HL-60/S4 (cell line): ENCODE measurements around the gene RPL3.

Experiments
- in situ Hi-C: fragments of 300-500 bp; cut with MboI; formaldehyde crosslinking; loops from 2 replicates; pipeline ENCODE4 v1.14.3; 2022; ENCODE audit warnings: low sequenced_read_pairs

The RPL3 gene

DNA sequence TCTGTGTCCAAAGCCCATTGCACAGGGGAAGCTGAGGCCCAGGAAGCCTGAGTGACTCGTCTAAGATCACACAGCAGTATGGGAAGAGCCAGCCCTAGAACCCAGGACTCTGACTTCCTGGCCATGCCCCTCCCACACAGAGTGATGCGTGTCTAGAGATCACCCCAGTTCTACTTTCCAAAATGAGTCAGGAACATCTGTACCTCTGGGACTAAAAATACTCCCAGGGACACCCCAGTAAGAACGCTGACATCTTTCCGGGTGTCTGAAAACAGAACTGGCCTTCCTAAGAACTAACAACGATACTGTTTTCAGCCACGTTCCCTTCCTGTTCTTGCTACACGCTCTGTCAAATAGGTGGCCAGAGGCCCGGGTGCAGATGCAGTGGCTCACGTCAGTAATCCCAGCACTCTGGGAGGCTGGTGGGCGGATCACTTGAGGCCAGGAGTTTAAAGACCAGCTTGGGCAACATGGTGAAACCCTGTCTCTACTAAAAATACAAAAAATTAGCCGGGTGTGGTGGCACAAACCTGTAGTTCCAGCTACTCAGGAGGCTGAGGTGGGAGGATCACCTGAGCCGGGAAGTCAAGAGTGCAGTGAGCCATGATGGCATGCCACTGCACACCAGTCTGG, 52.9 kb downstream of the RPL3 start:
- in situ Hi-C loops = no loop called here

DNA sequence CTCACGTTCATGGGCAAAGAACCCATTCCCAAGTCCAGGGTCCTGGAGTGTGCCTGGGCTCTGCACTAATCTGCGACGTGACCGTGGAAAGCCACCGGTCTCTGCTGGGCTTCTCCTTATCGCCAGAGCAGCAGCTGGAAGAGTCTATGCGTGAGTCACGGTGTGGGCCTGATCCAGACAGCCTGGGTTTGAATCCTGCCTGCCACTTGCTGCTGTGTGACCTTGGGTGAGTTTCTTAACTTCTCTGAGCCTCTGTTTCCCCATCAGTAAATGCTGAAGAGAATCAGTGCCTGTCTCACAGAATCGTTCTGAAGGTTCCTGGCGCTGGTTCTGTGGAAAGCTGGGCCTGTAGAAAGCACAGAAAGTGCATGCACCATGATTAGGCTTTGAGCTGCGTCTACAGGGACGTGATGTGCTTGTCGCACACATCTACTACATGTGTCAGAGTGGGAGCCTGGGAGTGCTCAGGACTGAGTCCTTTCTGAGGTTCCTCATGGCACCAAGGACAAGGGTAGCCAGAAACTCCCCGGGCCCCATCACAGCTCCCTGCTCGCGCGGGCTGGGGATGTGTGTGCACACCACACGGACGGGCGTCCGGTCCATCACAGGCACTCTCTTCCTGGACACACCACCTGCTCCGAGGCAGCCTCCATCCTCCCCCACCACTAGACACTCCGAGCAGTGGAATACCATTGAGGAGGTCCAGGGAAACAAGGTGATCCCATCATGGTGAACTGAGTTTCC, 54.1 kb downstream of the RPL3 start:
- in situ Hi-C loops = no loop called here

GRCh38 chr22:39264349-39265038, 54.9 kb downstream of the RPL3 start:
- in situ Hi-C loops = no loop called here

DNA sequence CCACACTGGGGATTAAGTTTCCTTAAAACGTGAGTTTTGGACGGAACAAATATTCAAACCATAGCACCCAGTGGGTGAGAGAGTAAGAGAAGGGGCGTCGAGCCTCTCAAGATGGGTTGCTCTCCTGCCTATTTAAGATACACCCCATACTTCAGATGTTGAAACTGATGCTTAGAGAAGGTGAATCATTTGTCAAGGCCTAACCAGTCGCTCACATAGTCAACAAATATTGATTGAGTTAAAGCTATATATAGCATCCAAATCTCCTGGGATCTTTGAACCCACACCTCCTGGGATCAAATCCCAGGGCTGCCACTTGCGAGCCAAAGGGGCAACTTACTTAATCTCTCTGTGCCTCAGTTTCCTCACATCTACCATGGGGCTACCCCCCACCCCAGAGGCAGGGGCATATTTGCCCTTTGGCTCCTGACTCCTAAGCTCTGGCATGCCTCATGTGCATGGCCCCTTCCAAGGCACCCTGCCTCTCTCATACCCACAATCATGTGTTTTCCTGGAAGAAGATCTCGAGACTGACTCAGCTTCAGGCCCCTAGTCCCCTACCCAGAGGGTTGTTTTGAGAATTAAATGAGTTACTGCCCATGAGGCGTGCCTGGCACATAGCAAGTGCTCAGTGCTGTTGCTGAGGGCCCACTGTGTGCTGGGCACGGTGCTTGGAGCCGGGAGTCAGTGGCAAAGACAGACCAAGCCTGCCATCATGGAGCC, 55.6 kb downstream of the RPL3 start:
- in situ Hi-C loops = no loop called here
